HepG2 (cell line): ENCODE measurements around the gene PYGB. TPM values are rescaled to one million over a fixed set of nuclear protein-coding genes. Genes with fewer than 3 reads are reported as not detected.
A peak's percentile ranks its signal among the peaks of the same experiment; 100 is the strongest.

ENCODE experiments used
- ATAC-seq: fragments of 200-7000 bp; cut with Tn5 transposase; 3 replicates; pipeline ENCODE4 v1.9.1; 2020; ENCODE audit warnings: mild to moderate bottlenecking, moderate library complexity
- BruUV-seq: library from RNA; stranded (reverse); fragments of 400-500 nt; replicated peaks from 2 replicates; lab custom pipeline; 2021; lab: Mats Ljungman, UMichigan
- CTCF ChIA-PET: fragments of 300-600 bp; formaldehyde crosslinking; extraction: SDS; loops from one replicate; lab custom pipeline; 2021; ENCODE audit warnings: low total read pairs, inconsistent platforms, low intra/inter-chr PET ratio; lab: Yijun Ruan, JAX
- POLR2A ChIA-PET: fragments of 350-600 bp; sonication (Branson Sonifier 250); formaldehyde crosslinking; loops from one replicate; lab custom pipeline; 2020; ENCODE audit warnings: antibody characterized with exemption, inconsistent platforms; lab: Yijun Ruan, JAX
- DNase-seq: peaks from one replicate; pipeline ENCODE4 v3.0.0-alpha.2; 2015; ENCODE audit warnings: low spot score
- FAIRE-seq: peaks from 3 replicates; lab custom pipeline; 2011; peaks lifted over from hg19 to GRCh38; lab: Jason Lieb, UNC
- H2AFZ ChIP-seq: one replicate; pipeline ENCODE4 v1.6.1; 2011; ENCODE audit warnings: low read length, inconsistent platforms
- H3K27ac ChIP-seq: fragments of 300-600 bp; 3 replicates; pipeline ENCODE4 v1.8.0; 2011; ENCODE audit warnings: mixed run types, mild to moderate bottlenecking, mixed read lengths, low read length, inconsistent platforms; ENCODE audit not compliant: insufficient read depth; ENCODE audit errors: extremely low read length
- H3K27me3 ChIP-seq, 2 experiments: fragments of 200-600 bp in 1 of 2; 2 replicates in 1 of 2; 3 replicates in 1 of 2; pipeline versions ENCODE4 v1.6.0 to v1.8.0; 2011; ENCODE audit warnings: low read length in 2 of 2, mild to moderate bottlenecking in 2 of 2, moderate library complexity in 2 of 2, inconsistent platforms in 1 of 2; ENCODE audit not compliant: insufficient read depth in 2 of 2, control insufficient read depth in 1 of 2
- H3K36me3 ChIP-seq, 2 experiments: fragments of 200-600 bp in 1 of 2; replicated peaks in 1 of 2; 2 replicates in 1 of 2; 3 replicates in 1 of 2; pipeline versions ENCODE4 v1.5.1 to v1.8.0; 2011; ENCODE audit warnings: low read length in 2 of 2, inconsistent platforms in 1 of 2; ENCODE audit not compliant: insufficient read depth in 2 of 2, control insufficient read depth in 1 of 2
- H3K4me1 ChIP-seq: 2 replicates; pipeline ENCODE4 v1.5.1; 2012; ENCODE audit warnings: low read length, inconsistent platforms; ENCODE audit not compliant: insufficient read depth
- H3K4me2 ChIP-seq: 2 replicates; pipeline ENCODE4 v1.6.0; 2011; ENCODE audit warnings: low read depth, low read length, inconsistent platforms
- H3K4me3 ChIP-seq, 3 experiments: fragments of 200-600 bp in 1 of 3; sonication (generic), shearing (Covaris generic) in 1 of 3; replicated peaks in 1 of 3; 2 replicates each; pipeline ENCODE4 v1.5.1; 2011 to 2016; ENCODE audit warnings: low read length in 3 of 3, inconsistent platforms in 2 of 3, low read depth in 2 of 3, mild to moderate bottlenecking in 2 of 3, control low read depth in 1 of 3, mixed read lengths in 1 of 3; ENCODE audit not compliant: insufficient read depth in 1 of 3
- H3K79me2 ChIP-seq: one replicate; pipeline ENCODE4 v1.6.1; 2011; ENCODE audit warnings: low read length, inconsistent platforms; ENCODE audit not compliant: insufficient read depth
- H3K9ac ChIP-seq: 2 replicates; pipeline ENCODE4 v1.6.0; 2011; ENCODE audit warnings: mild to moderate bottlenecking, low read depth, low read length, inconsistent platforms; ENCODE audit not compliant: insufficient read depth
- H3K9me3 ChIP-seq: 2 replicates; pipeline ENCODE4 v1.5.1; 2012; ENCODE audit warnings: mild to moderate bottlenecking, low read length
- H4K20me1 ChIP-seq: 2 replicates; pipeline ENCODE4 v1.6.0; 2011; ENCODE audit warnings: inconsistent platforms, mild to moderate bottlenecking, low read length, moderate library complexity; ENCODE audit not compliant: insufficient read depth
- HNF1B ChIP-seq: sonication (generic); formaldehyde crosslinking; IDR thresholded peaks from 2 replicates; pipeline ENCODE4 v1.5.1; 2020; ENCODE audit warnings: mild to moderate bottlenecking, moderate library complexity, missing genetic modification reagents
- SIX1 ChIP-seq: sonication (generic); formaldehyde crosslinking; IDR thresholded peaks from 2 replicates; pipeline ENCODE4 v1.4.0; 2020; ENCODE audit warnings: missing genetic modification reagents, borderline replicate concordance
- ZNF609 ChIP-seq: sonication (generic); formaldehyde crosslinking; IDR thresholded peaks from 2 replicates; pipeline ENCODE4 v1.4.0; 2020; ENCODE audit warnings: mild to moderate bottlenecking, missing genetic modification reagents, borderline replicate concordance
- ZSCAN29 ChIP-seq: sonication (generic); formaldehyde crosslinking; conservative IDR thresholded peaks from 2 replicates; pipeline ENCODE4 v1.4.0; 2020; ENCODE audit warnings: mild to moderate bottlenecking, missing genetic modification reagents
- WGBS: methylation state at CpG from one replicate; pipeline ENCODE4 v1.1.6; 2017; ENCODE audit warnings: low lambda C conversion rate; 5-methylcytosine and 5-hydroxymethylcytosine counted together
- in situ Hi-C: cut with HindIII; loops from 2 replicates; pipeline ENCODE4 v1.10.0; 2017; ENCODE audit warnings: low pct_unique_long_range_greater_than_20kb; ENCODE audit not compliant: extremely low pct_ligation_motif_present
- intact Hi-C: fragments of 100-400 bp; cut with micrococcal nuclease; formaldehyde crosslinking; loops from one replicate; pipeline ENCODE4 v1.10.0; 2022; ENCODE audit not compliant: unreplicated experiment
- polyA plus RNA-seq, 8 experiments: library from polyadenylated mRNA; depleted of rRNA in 3 of 8; stranded (reverse) in 7 of 8; unstranded in 1 of 8; fragments of >200 nt; fragmentation: Illumina TruSeq in 4 of 8; extraction: Trizol in 4 of 8; gene quantifications; 2 replicates each; pipeline versions ENCODE4 v1.2.1 to v1.2.3, GENCODE V29; 2011 to 2016; ENCODE audit warnings: low read depth in 4 of 8, missing spikeins in 1 of 8, mixed read lengths in 1 of 8; ENCODE audit not compliant: insufficient read depth in 1 of 8
- total RNA-seq, 5 experiments: library from RNA; depleted of rRNA; stranded (reverse); fragments of >200 nt; fragmentation: Illumina TruSeq; extraction: Trizol; gene quantifications; 2 replicates each; pipeline ENCODE4 v1.2.3, GENCODE V29; 2016; ENCODE audit warnings: low read depth in 1 of 5

Gene PYGB
- total and polyA plus RNA-seq, 2 of the 13 experiments (the other 11 are each of a cell fraction or from before 2014, with no cell fraction given): 24.2 to 86.3 TPM

GRCh38 chr20:25207960-25208534 is 39.8 kb upstream of the PYGB start:
- ChIA-PET CTCF (no interaction called here), POLR2A (no interaction called here)
- Histone ChIP-seq H3K36me3 (peaks cover 28 to 35% of the 10 kb centered on the region in 2 experiments), H3K4me2 (no peak overlapping the region), H3K4me1 (peaks cover 12% of the 10 kb centered on the region), H3K27ac (peak overlapping the region; percentile 32), H3K9me3 (no peaks in the 10 kb centered on the region), H4K20me1 (no peaks in the 10 kb centered on the region), H2AFZ (no peak overlapping the region), H3K79me2 (peaks cover 25% of the 10 kb centered on the region), H3K27me3 (no peaks in the 10 kb centered on the region), H3K4me3 (no peak overlapping the region), H3K9ac (no peak overlapping the region)
- peak; percentile 54 for ATAC-seq
- TF ChIP-seq HNF1B (CRISPR knock-in tag) (0 out of 2 replicates have a peak, but pooled peaks have one; percentile 16), ZSCAN29 (CRISPR knock-in tag) (no peak), SIX1 (CRISPR knock-in tag) (0 out of 2 replicates have a peak, but pooled peaks have one; percentile 18), ZNF609 (0 out of 2 replicates have a peak, but pooled peaks have one; percentile 25)
- in situ Hi-C loops (no loop called here), intact Hi-C loops (no loop called here)
- 80% methylated on average over 9 of the region's 9 CpGs for WGBS
- no peak for DNase-seq
- no peak for FAIRE-seq
- BruUV-seq: no TSS peak
